ENCODE results near the gene YPEL2.

The YPEL2 gene

GRCh38 chr17:59378675-59379074 lies 47.2 kb downstream of the YPEL2 start:
- CTCF ChIA-PET: interaction anchor here (0.7 to 1.7 kb wide), 3 partner anchors 16 to 68 kb away, joined by 3 to 6 read pairs (median 5); no protein-coding TSS in a partner anchor
- DNase-seq (ENCODE audit: extremely low spot score): no peak
- POLR2A ChIA-PET: no interaction called here
- no peak for TF ChIP-seq CTCF (IDR thresholded peaks at IDR 0.05; ENCODE audit: control extremely low read depth, extremely low read depth, low read depth, missing control alignments)

GRCh38 chr17:59380474-59380873 lies 49.0 kb downstream of the YPEL2 start:
- no peak for TF ChIP-seq CTCF (IDR thresholded peaks at IDR 0.05; ENCODE audit: control extremely low read depth, extremely low read depth, low read depth, missing control alignments)
- POLR2A ChIA-PET: no interaction called here
- CTCF ChIA-PET: interaction anchor here (0.7 to 1.9 kb wide), 9 partner anchors 11 to 656 kb away, joined by 3 to 6 read pairs (median 3); no protein-coding TSS in a partner anchor
- no peak for DNase-seq (ENCODE audit: extremely low spot score)

GRCh38 chr17:59381716-59382570 lies 50.5 kb downstream of the YPEL2 start:
- POLR2A ChIA-PET: no interaction called here
- CTCF ChIA-PET: interaction anchor here (1.1 kb wide), 1 partner anchor 52 kb away, joined by 3 read pairs; no protein-coding TSS in a partner anchor
- no peak for TF ChIP-seq CTCF (IDR thresholded peaks at IDR 0.05; ENCODE audit: control extremely low read depth, extremely low read depth, low read depth, missing control alignments)
- DNase-seq (ENCODE audit: extremely low spot score): no peak

GRCh38 chr17:59383893-59384292 lies 52.4 kb downstream of the YPEL2 start:
- DNase-seq (ENCODE audit: extremely low spot score): no peak
- ChIA-PET POLR2A (no interaction called here), CTCF (interaction anchor here (1.2 to 1.5 kb wide), 2 partner anchors 29 to 58 kb away, joined by 3 read pairs; no protein-coding TSS in a partner anchor)
- no peak for TF ChIP-seq CTCF (IDR thresholded peaks at IDR 0.05; ENCODE audit: control extremely low read depth, extremely low read depth, low read depth, missing control alignments)

- ChIA-PET POLR2A (no interaction called here), CTCF (interaction anchor here (1.6 to 2.9 kb wide), 2 partner anchors 45 to 58 kb away, joined by 3 to 8 read pairs; no protein-coding TSS in a partner anchor)
- no peak for DNase-seq (ENCODE audit: extremely low spot score)
- no peak for TF ChIP-seq CTCF (IDR thresholded peaks at IDR 0.05; ENCODE audit: control extremely low read depth, extremely low read depth, low read depth, missing control alignments)
Measured at GRCh38 chr17:59387351-59388068, 56.1 kb downstream of the YPEL2 start.

GRCh38 chr17:59388069-59388556 lies 56.7 kb downstream of the YPEL2 start:
- DNase-seq (ENCODE audit: extremely low spot score): no peak
- POLR2A ChIA-PET: no interaction called here
- no peak for TF ChIP-seq CTCF (IDR thresholded peaks at IDR 0.05; ENCODE audit: control extremely low read depth, extremely low read depth, low read depth, missing control alignments)
- CTCF ChIA-PET: interaction anchor here (1.4 to 2.9 kb wide), 3 partner anchors 45 to 77 kb away, joined by 3 to 8 read pairs (median 4); no protein-coding TSS in a partner anchor

Data from GM10248 (cell line).